Peyer's patch (tissue), 4 donors: ENCODE data around the gene PCNX2. TPM values are rescaled to one million over a fixed set of nuclear protein-coding genes. Genes with fewer than 3 reads are reported as not detected.
"Not testable (repeated sequence)": the region's sequence is repeated elsewhere in the genome, so short reads cannot be mapped to it uniquely, and the experiment has no call there.

ENCODE experiments used
- DNase-seq, 3 donors: peaks; one replicate each; pipeline ENCODE4 v3.0.0-alpha.2; 2017 to 2019
- H3K27ac ChIP-seq, 4 donors: fragments of 200-600 bp; sonication (generic); one replicate each; pipeline ENCODE4 v1.5.1; 2016 to 2019
- H3K27me3 ChIP-seq, 2 donors: fragments of 200-600 bp; sonication (generic); one replicate each; pipeline ENCODE4 v1.5.1; 2019
- H3K36me3 ChIP-seq, 3 donors: fragments of 200-600 bp; sonication (generic); one replicate each; pipeline ENCODE4 v1.5.1; 2016 to 2019
- H3K4me1 ChIP-seq, 4 donors: fragments of 200-600 bp; sonication (generic); one replicate each; pipeline ENCODE4 v1.5.1; 2016 to 2019
- H3K4me3 ChIP-seq, 4 donors: fragments of 200-600 bp; sonication (generic); 1 replicate in 3 of 4; 2 replicates in 1 of 4; pipeline ENCODE4 v1.5.1; 2016 to 2019; ENCODE audit warnings: mild to moderate bottlenecking in 1 of 4
- H3K9me3 ChIP-seq, 4 donors: fragments of 200-600 bp; sonication (generic); one replicate each; pipeline ENCODE4 v1.5.1; 2016 to 2019; ENCODE audit warnings: mild to moderate bottlenecking in 1 of 4
- CTCF ChIP-seq, 6 experiments: fragments of 450-650 bp in 4 of 6; fragments of 200-600 bp in 2 of 6; sonication (generic) in 1 of 6; IDR thresholded peaks; one replicate each; pipeline ENCODE4 v1.5.1; 2017 to 2019; ENCODE audit warnings: antibody characterized with exemption in 6 of 6, mild to moderate bottlenecking in 3 of 6, moderate library complexity in 1 of 6
- POLR2A ChIP-seq, 2 donors: fragments of 450-650 bp; IDR thresholded peaks; one replicate each; pipeline ENCODE4 v1.5.1; 2017; ENCODE audit warnings: antibody characterized with exemption in 2 of 2, mild to moderate bottlenecking in 2 of 2, moderate library complexity in 2 of 2
- total RNA-seq, 4 donors: library from RNA; depleted of rRNA; stranded (reverse); fragments of >200 nt; gene quantifications; one replicate each; pipeline ENCODE4 v1.1.0, GENCODE V29; 2016

PCNX2 gene
- total RNA-seq, 4 donors from 2014 or later, result 6.3 to 79.2 (median 18.9) TPM

- Histone ChIP-seq H3K27me3 (no peaks in the 10 kb centered on the region), H3K27ac (no peak overlapping the region), H3K36me3 (no peaks in the 10 kb centered on the region), H3K4me1 (no peaks in the 10 kb centered on the region), H3K9me3 (no peaks in the 10 kb centered on the region), H3K4me3 (no peak overlapping the region)
- no peak for DNase-seq
- TF ChIP-seq POLR2A (IDR thresholded peaks at IDR 0.05), result no peak
- TF ChIP-seq CTCF (IDR thresholded peaks at IDR 0.05), result no peak
Measured at GRCh38 chr1:233010146-233010545, 285.4 kb downstream of the PCNX2 start.

- no peak for TF ChIP-seq POLR2A (IDR thresholded peaks at IDR 0.05)
- TF ChIP-seq CTCF (IDR thresholded peaks at IDR 0.05), result no peak
- DNase-seq, result no peak
- H3K4me1 ChIP-seq, result no peaks in the 10 kb centered on the region
- H3K9me3 ChIP-seq, result no peaks in the 10 kb centered on the region
- H3K27me3 ChIP-seq, result no peaks in the 10 kb centered on the region
- H3K36me3 ChIP-seq, result no peaks in the 10 kb centered on the region
- no peak overlapping the region for H3K4me3 ChIP-seq
- H3K27ac ChIP-seq, result no peak overlapping the region
Measured at GRCh38 chr1:233006541-233006973, 289.0 kb downstream of the PCNX2 start.

GRCh38 chr1:233006108-233006507 lies 289.4 kb downstream of the PCNX2 start:
- no peaks in the 10 kb centered on the region for H3K4me1 ChIP-seq
- TF ChIP-seq CTCF (IDR thresholded peaks at IDR 0.05) (no peak), POLR2A (IDR thresholded peaks at IDR 0.05) (no peak)
- no peaks in the 10 kb centered on the region for H3K27me3 ChIP-seq
- H3K27ac ChIP-seq, result no peak overlapping the region
- DNase-seq, result no peak
- H3K4me3 ChIP-seq, result no peak overlapping the region
- H3K36me3 ChIP-seq, result no peaks in the 10 kb centered on the region
- H3K9me3 ChIP-seq, result no peaks in the 10 kb centered on the region

- DNase-seq, result no peak
- Histone ChIP-seq H3K36me3 (no peaks in the 10 kb centered on the region), H3K27ac (no peak overlapping the region), H3K9me3 (no peaks in the 10 kb centered on the region), H3K4me1 (no peaks in the 10 kb centered on the region), H3K4me3 (no peak overlapping the region), H3K27me3 (no peaks in the 10 kb centered on the region)
- no peak for TF ChIP-seq POLR2A (IDR thresholded peaks at IDR 0.05)
- no peak for TF ChIP-seq CTCF (IDR thresholded peaks at IDR 0.05)
Measured at GRCh38 chr1:233005703-233006102, 289.8 kb downstream of the PCNX2 start.

GRCh38 chr1:233005156-233005555 lies 290.4 kb downstream of the PCNX2 start:
- Histone ChIP-seq H3K27me3 (no peaks in the 10 kb centered on the region), H3K27ac (no peak overlapping the region), H3K9me3 (no peaks in the 10 kb centered on the region), H3K4me1 (no peaks in the 10 kb centered on the region), H3K36me3 (no peaks in the 10 kb centered on the region), H3K4me3 (no peak overlapping the region)
- no peak for DNase-seq
- TF ChIP-seq POLR2A (IDR thresholded peaks at IDR 0.05) (no peak), CTCF (IDR thresholded peaks at IDR 0.05) (no peak)

GRCh38 chr1:233004451-233004850 lies 291.1 kb downstream of the PCNX2 start:
- no peaks in the 10 kb centered on the region for H3K4me1 ChIP-seq
- H3K36me3 ChIP-seq, result no peaks in the 10 kb centered on the region
- no peak overlapping the region for H3K27ac ChIP-seq
- no peaks in the 10 kb centered on the region for H3K27me3 ChIP-seq
- H3K4me3 ChIP-seq, result no peak overlapping the region
- TF ChIP-seq POLR2A (IDR thresholded peaks at IDR 0.05), result no peak
- TF ChIP-seq CTCF (IDR thresholded peaks at IDR 0.05), result no peak
- no peak for DNase-seq
- H3K9me3 ChIP-seq, result no peaks in the 10 kb centered on the region

- not testable (repeated sequence) for H3K9me3 ChIP-seq, H3K27ac ChIP-seq, H3K4me3 ChIP-seq, DNase-seq, H3K4me1 ChIP-seq, H3K27me3 ChIP-seq, H3K36me3 ChIP-seq
Measured at GRCh38 chr1:233003638-233004037, 291.9 kb downstream of the PCNX2 start.
